Omental fat pad (tissue), 4 donors: ENCODE results near the gene IER5L. TPM values are rescaled to one million over a fixed set of nuclear protein-coding genes. Genes with fewer than 3 reads are reported as not detected.
A peak's percentile ranks its signal among the peaks of the same experiment; 100 is the strongest.
"Not testable (repeated sequence)": the region's sequence is repeated elsewhere in the genome, so short reads cannot be mapped to it uniquely, and the experiment has no call there.

Experiments
- ATAC-seq: fragments of 150-250 bp; one replicate; pipeline ENCODE4 v1.9.1; 2016; ENCODE audit warnings: mild to moderate bottlenecking, moderate library complexity; ENCODE audit not compliant: low FRiP score
- DNase-seq: peaks from one replicate; pipeline ENCODE4 v3.0.0-alpha.2; 2019; ENCODE audit warnings: low spot score
- CTCF ChIP-seq, 3 donors: fragments of 450-650 bp; IDR thresholded peaks; one replicate each; pipeline ENCODE4 v1.5.1; 2016 to 2017; ENCODE audit warnings: antibody characterized with exemption in 3 of 3, mild to moderate bottlenecking in 3 of 3, moderate library complexity in 2 of 3
- total RNA-seq, 4 donors: library from RNA; depleted of rRNA; stranded (reverse); fragments of >200 nt; gene quantifications; one replicate each; pipeline ENCODE4 v1.1.0, GENCODE V29; 2016

The IER5L gene
- total RNA-seq, 4 donors from 2014 or later: 9.0 to 23.9 (median 20.2) TPM

GRCh38 chr9:129171993-129172751, 5.9 kb downstream of the IER5L start:
- no peak for DNase-seq
- TF ChIP-seq CTCF (IDR thresholded peaks at IDR 0.05): no peak
- no peak for ATAC-seq

- no peak for TF ChIP-seq CTCF (IDR thresholded peaks at IDR 0.05)
- DNase-seq: no peak
- ATAC-seq: no peak
Observed at GRCh38 chr9:129170229-129170628, 7.8 kb downstream of the IER5L start.

- ATAC-seq: peak; percentile 62
- no peak for DNase-seq
Observed at GRCh38 chr9:129166623-129167557, 11.2 kb downstream of the IER5L start.

GRCh38 chr9:129165198-129165597, 12.9 kb downstream of the IER5L start:
- ATAC-seq (no peak), DNase-seq (no peak)
- no peak for TF ChIP-seq CTCF (IDR thresholded peaks at IDR 0.05)

More at GRCh38 chr9:129166623-129167557, 11.2 kb downstream of the IER5L start:
- TF ChIP-seq CTCF (IDR thresholded peaks at IDR 0.05): no peak

- no peak for DNase-seq
- ATAC-seq: peak; percentile 29
- no peak for TF ChIP-seq CTCF (IDR thresholded peaks at IDR 0.05)
Observed at GRCh38 chr9:129164246-129164930, 13.7 kb downstream of the IER5L start.

GRCh38 chr9:129163753-129164152, 14.3 kb downstream of the IER5L start:
- no peak for TF ChIP-seq CTCF (IDR thresholded peaks at IDR 0.05)
- ATAC-seq: no peak
- DNase-seq: no peak

GRCh38 chr9:129163198-129163670, 14.8 kb downstream of the IER5L start:
- ATAC-seq, DNase-seq: not testable (repeated sequence)
